Chondrocyte (in vitro differentiated cells): ENCODE results near the gene AGBL3. TPM values are rescaled to one million over a fixed set of nuclear protein-coding genes. Genes with fewer than 3 reads are reported as not detected.

Source experiments
- DNase-seq: peaks from one replicate; pipeline ENCODE4 v3.0.0; 2021; ENCODE audit warnings: mixed read lengths, low spot score
- H3K27ac Mint-ChIP-seq: one replicate; pipeline ENCODE4 v1.8.0; 2021; ENCODE audit warnings: mild to moderate bottlenecking, moderate library complexity, mixed read lengths; ENCODE audit not compliant: unreplicated experiment
- H3K27me3 Mint-ChIP-seq: 2 replicates; pipeline ENCODE4 v1.8.0; 2021; ENCODE audit warnings: low read depth, mixed read lengths
- H3K36me3 Mint-ChIP-seq: 2 replicates; pipeline ENCODE4 v1.8.0; 2021; ENCODE audit warnings: low read depth, mixed read lengths
- H3K4me1 Mint-ChIP-seq: 2 replicates; pipeline ENCODE4 v1.8.0; 2021; ENCODE audit warnings: low read depth, mild to moderate bottlenecking, mixed read lengths
- H3K4me3 Mint-ChIP-seq: one replicate; pipeline ENCODE4 v1.8.0; 2021; ENCODE audit warnings: mild to moderate bottlenecking, moderate library complexity, mixed read lengths; ENCODE audit not compliant: unreplicated experiment
- H3K9me3 Mint-ChIP-seq: 2 replicates; pipeline ENCODE4 v1.8.0; 2021; ENCODE audit warnings: low read depth, mixed read lengths
- CTCF ChIP-seq: fragments of 200-600 bp; sonication (generic); IDR thresholded peaks from 2 replicates; pipeline ENCODE4 v1.5.0; 2021; ENCODE audit warnings: antibody characterized with exemption, mild to moderate bottlenecking, moderate library complexity
- total RNA-seq: library from RNA; stranded (reverse); gene quantifications from 3 replicates; pipeline ENCODE4 v1.2.1, GENCODE V29; 2021

AGBL3 gene
- total RNA-seq, 1 donor from 2014 or later = 0.30 TPM

- peaks cover 17% of the 10 kb centered on the region for H3K36me3 Mint-ChIP-seq
- peaks cover 32% of the 10 kb centered on the region for H3K9me3 Mint-ChIP-seq
- no peak for DNase-seq
- no peaks in the 10 kb centered on the region for H3K27me3 Mint-ChIP-seq
- peaks cover 28% of the 10 kb centered on the region for H3K4me1 Mint-ChIP-seq
- H3K27ac Mint-ChIP-seq = no peak overlapping the region
- TF ChIP-seq CTCF = no peak
- H3K4me3 Mint-ChIP-seq = no peak overlapping the region
Observed at GRCh38 chr7:135159359-135160085, 173.2 kb downstream of the AGBL3 start.

- H3K27me3 Mint-ChIP-seq = no peaks in the 10 kb centered on the region
- H3K4me1 Mint-ChIP-seq = peaks cover 28% of the 10 kb centered on the region
- peaks cover 17% of the 10 kb centered on the region for H3K36me3 Mint-ChIP-seq
- no peak overlapping the region for H3K4me3 Mint-ChIP-seq
- H3K9me3 Mint-ChIP-seq = peaks cover 24% of the 10 kb centered on the region
- DNase-seq = no peak
- TF ChIP-seq CTCF = no peak
- peak overlapping the region; percentile 79 for H3K27ac Mint-ChIP-seq
Observed at GRCh38 chr7:135160098-135160857, 174.0 kb downstream of the AGBL3 start.

DNA sequence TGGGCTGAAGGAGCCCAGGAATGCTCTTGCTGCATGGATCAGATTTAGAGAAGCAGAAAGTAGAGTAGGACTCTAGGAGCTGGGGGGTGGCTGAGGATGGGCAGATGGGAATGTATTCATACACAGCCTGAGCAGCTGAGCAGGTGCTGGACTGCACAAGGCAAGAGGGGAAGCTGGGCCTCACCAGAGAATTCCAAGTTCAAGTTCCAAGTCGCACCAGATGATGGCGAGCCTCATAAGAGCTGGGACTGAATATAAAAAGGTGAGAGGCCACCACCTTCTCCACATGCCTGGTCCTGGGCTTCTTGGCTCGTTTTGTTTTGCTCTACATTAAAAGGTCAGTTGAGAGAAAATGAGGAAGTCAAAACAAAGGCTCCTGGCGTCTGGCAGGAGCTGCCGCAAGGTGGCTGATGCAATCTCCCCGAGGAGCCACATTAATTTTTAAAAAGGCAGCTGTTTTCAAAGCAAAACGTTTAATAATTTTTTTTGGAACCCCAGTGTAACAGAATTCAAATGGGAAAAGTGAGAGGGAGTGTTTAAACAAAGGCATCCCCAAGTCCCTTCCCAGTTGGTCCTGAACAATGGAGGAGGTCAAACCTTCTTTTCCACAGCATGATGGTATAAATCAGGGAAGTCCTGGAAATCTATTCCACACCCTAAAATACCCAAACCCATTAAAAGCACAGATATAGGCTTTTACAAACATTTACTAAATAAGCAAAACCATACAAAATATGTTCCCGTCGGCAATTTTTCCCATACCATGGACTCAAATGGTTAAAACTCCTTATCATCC, 174.7 kb downstream of the AGBL3 start:
- Mint-ChIP-seq H3K27ac (peak overlapping the region; percentile 74), H3K27me3 (no peaks in the 10 kb centered on the region), H3K9me3 (peaks cover 18% of the 10 kb centered on the region), H3K4me3 (no peak overlapping the region), H3K36me3 (peaks cover 15% of the 10 kb centered on the region), H3K4me1 (peaks cover 28% of the 10 kb centered on the region)
- peak; percentile 19 for TF ChIP-seq CTCF
- no peak for DNase-seq

GRCh38 chr7:135161669-135162068, 175.4 kb downstream of the AGBL3 start:
- H3K27ac Mint-ChIP-seq = no peak overlapping the region
- TF ChIP-seq CTCF = no peak
- peaks cover 28% of the 10 kb centered on the region for H3K4me1 Mint-ChIP-seq
- H3K9me3 Mint-ChIP-seq = peaks cover 11% of the 10 kb centered on the region
- H3K36me3 Mint-ChIP-seq = peaks cover 9% of the 10 kb centered on the region
- no peak for DNase-seq
- no peak overlapping the region for H3K4me3 Mint-ChIP-seq
- no peaks in the 10 kb centered on the region for H3K27me3 Mint-ChIP-seq
